HG02970 (cell line): Measurements from ENCODE around the gene LRRC18.

Experiments
- ATAC-seq: cut with Tn5 transposase; IDR thresholded peaks from one replicate; pipeline ENCODE4 v1.9.1; 2021; ENCODE audit warnings: mild to moderate bottlenecking, moderate library complexity, moderate number of reproducible peaks; ENCODE audit not compliant: unreplicated experiment, low FRiP score

The LRRC18 gene

DNA sequence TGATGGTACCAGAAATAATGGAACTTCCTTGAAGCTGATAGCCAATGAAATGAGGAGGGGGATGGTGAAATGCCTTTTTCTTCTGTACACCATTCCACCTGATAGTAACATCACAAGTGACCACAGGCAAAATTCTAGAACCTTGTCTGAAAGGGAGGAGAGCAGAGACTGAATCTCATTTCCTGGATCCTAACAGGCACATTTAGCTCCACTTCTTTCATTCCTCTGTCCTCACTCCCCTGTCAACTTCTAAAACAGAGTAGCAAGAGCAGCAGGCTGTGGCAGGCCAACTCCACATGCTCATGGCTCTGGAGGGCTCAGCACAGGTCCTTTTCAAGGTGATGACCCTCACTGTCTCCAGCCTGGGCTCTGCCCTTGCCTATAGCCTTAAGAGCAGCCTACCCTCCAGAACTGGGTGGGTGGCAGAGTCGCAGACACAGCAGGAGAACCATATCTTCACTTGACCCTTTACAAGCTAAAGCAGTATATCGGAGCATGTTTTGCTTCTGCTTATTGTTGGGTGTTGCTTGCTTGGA, at the start of gene LRRC18:
Gene LRRC18, minus strand, starts transcription at position 51 of the 536 bp plus-strand sequence. CDS start 25,685 bp downstream, outside the sequence.
- no peak for ATAC-seq

DNA sequence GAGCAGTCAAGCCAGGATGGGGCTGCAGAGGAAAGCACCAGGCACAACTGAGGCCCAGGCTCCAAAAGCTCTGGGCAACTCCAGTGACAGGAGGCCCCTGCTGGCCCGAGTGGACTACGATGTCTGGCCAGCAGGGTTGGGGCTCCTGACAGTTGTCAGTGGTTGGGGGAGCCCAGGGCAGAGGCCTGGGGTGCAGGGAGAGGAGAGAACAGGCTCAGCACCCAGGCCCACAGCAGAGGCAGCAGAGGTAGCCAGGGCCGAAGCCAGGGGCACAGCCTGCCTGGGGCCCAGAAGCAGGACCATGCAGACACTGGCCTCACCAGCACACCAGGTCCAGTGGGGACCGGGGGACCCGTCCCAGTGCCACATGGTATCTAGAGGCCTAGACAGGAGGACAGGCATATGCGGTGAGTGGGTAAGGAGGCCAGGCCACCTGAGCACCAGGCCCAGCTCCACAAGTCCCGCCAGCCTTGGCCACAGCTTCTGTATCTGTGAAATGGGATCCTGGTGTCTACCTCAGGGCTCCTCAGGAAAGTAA, 46.0 kb upstream of the LRRC18 start:
- ATAC-seq = no peak

DNA sequence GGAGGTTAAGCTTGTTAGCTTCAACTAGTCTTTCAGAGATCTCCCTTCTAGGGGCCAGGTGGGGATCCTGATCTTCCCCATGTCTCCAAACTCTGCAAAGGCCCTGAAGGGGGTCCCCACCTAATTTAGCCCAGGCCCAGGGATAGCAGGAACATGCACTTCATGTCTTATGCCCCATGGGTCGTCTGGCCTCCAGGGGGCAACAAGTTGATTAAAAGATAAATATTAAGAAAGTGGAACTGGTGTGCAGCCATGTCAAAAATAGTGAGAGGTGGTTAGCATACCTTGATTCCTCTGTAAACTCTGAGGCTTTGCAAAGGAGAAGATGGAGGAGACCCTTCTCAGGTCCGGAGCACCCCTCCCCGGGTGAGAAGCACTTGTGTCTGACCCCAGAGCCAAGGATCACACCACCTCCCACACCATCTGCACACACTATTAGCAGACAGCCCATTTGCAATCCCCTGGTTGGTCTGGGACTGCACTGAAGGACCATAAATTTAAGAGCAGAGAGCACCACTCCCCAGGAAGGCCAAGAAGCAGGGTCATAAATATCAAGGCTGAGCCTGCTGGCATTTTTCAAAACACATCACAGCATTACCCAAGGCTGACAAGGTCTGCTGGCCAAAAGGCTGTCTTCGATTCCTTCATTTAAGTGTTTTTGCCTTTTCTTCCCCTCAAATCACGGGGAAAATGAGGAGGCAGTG, 44.2 kb upstream of the LRRC18 start:
- no peak for ATAC-seq

DNA sequence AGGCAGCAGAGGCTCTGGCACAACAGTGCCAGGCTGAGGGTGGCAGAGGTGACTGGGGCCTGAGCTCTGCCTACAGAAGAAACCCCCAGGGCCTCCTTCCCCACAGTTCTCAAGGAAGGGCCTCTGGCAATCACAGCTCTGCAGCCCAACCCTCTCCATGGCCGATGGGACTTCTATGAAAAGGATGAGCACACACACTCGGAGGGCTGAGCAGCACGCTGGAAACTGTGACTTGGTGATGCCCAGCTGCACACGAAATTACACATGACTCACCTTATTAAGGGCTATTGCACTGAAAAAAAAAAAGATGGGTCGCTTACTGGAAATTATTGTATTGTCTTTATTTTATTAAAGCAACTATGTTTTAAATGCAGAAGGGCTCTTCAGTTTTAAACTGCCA, 42.9 kb upstream of the LRRC18 start:
- no peak for ATAC-seq

DNA sequence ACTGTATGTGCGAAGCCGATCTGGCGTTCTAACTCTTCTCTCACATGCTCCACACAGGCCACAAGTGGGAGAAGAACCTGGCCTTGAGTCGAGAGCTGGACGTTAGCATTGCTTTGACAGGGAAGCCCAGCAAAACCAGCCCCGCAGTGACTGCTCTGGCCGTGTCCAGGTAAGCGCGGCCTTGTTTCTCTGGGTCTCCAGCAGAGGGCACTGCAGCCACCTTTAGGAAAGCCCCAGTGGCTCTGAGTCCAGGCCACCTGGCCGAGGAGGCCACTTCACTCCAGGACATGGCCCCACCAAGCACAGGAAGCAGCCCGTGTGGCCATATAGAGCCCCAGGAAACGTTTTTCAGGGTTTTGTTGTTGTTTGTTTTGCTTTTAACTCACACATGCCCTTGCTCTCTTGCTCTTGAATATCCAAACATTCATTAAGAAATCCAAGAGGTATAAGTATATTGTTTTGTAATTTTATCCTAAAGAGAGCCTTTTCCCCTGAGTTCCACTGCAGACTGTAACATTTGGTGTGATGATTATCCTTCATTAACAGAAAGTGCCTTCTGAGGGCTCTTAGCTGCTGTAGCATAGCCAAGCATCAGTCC, 41.8 kb upstream of the LRRC18 start:
- no peak for ATAC-seq

DNA sequence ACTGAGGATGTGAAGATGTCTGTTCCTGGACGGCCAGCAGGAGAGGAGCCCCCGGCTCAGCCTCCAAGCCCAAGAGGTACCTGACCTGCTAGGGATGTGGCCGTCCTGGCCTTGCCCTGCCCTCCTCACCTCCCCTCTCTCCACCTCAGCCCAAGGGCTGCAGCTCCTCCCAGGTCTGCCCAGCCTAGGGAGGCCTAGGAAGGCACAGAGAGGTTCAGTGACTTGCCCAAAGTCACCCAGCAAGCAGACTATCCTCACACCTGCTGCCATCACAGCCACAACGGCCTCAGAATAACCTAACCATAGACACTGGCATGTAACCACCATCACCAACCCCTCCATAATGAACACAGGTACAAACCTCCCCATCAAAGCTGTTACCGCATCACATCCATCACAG, 38.7 kb upstream of the LRRC18 start:
- ATAC-seq = no peak

DNA sequence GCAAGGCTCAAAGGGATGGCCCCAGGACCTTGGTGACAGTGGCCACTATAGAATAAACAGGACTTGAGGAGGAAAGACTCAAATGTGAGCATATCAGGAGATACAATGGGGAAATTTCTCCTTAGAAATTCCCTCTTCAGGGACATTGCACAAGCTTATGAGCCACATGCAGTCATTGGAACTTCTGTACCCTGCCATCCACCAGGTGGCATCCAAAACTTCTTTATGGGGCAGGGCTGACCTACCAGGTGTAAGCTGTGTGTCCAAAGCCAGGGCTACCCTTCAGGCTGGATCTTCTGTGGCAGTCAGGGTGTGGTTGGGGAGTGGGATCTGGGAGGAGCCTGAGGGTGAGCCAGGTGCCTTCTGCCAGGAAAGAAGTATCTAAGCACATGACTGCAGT, 36.6 kb upstream of the LRRC18 start:
- no peak for ATAC-seq

DNA sequence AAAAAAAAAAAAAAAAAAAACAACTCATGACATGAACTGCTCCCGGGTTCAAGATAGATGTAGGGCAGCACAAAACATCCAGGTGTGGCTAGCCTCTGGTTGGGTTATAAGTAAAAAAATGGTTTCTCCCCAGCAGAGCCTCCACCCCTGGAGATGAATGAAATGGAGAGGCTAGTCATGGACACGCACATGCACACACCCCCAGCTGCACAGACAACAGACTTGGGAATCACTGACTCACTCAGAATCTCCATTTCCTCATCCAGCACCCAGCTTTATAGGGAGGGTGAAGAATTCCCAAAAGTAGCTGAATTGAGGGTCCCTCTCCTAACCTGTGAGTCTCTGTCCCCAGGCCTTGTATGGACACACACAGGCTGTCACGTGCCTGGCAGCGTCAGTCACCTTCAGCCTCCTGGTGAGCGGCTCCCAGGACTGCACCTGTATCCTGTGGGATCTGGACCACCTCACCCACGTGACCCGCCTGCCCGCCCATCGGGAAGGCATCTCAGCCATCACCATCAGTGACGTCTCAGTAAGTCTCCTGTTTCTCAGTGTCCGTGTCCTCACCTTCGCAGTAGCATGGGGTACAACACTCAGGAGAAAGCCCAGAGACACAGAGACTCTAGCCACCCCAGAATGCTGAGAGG, 35.0 kb upstream of the LRRC18 start:
- no peak for ATAC-seq

DNA sequence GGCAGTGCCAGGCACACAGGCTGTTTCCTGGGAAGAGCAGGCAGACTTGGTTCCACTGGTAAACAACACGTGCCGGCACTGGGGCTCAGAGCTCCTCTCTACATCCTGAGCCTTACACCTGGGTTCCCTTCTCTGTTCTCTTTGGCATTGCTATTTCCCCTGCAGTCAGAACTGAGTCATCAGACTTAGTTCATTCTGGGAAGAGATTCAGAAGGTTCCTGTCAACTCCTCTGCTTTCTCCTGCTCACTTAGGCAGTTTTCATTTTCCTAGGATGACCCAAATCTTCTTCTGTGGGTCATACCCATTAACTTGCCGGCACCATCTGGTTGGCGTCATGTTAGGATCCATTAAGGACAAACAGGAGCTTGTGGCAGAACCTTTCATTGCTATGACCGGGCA, 33.4 kb upstream of the LRRC18 start:
- no peak for ATAC-seq

DNA sequence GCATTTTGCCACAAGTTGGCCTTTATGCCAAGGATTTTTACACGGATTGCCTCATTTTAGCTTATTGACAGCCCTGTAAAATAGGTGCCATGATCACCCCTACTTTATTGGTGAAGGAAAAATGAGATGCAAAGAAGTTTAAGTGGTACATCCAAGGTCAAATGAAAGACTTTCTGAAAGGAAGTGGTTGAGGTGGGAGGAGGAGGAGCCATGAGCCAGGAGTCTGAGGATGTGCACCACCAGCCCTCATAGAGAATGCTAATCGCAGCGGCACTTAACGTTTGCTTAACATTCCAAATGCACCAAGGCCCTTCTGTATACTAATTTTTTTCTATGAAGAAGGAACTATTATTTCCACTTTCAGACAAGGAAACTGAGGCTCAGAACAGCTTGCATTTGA, 31.0 kb upstream of the LRRC18 start:
- no peak for ATAC-seq

DNA sequence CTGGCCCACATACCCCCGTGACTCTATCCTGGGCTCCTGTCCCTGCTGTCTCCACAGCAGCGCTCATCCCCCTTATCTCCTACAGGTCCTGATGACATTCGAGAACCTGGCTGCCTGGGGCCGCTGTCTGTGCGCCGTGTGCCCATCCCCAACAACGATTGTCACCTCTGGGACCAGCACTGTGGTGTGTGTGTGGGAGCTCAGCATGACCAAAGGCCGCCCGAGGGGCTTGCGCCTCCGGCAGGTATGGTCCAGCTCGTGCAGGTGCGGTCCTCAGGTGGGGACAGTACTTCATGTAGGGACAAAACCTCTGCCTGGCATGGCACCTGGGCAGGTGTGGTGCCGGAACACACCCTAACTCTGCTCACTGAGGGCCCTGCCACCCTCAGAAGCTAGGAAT, 30.4 kb upstream of the LRRC18 start:
- no peak for ATAC-seq

DNA sequence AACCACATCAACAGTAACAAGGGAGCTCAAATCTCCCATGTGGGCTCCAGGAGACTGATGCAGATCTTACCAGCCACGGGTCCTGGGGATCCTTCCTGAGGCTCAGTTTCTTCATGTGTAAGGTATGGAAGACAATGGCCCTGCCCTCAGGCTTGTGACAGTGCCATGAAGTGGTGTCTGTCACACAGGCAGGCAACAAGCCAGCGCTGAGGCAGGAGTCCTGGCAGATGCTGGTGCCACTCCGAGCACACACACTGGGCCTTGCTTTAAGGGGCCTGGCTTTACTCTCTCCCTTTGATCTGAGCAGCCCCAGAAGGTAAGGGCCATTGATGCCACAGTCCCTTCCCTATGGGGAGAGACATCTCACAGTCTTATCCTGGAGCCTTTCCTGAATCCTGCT, 28.4 kb upstream of the LRRC18 start:
- no peak for ATAC-seq

DNA sequence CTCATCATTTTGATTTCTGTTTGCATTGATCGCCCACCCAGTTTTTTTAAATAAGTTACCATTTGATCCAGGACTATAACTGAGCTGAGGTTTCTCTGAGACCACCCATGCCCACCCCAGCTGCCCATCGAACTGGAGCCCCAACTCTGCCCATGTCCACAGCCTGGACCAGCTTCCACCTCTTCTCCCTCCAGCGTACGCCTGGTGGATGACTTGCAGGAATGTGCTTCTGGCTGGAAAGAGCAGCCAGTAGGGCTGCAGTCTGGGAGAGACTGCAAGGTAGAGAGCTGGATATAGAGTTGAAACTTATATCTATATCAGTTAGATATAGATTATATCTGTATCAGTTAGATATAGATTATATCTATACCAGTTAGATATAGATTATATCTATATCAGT, 25.8 kb upstream of the LRRC18 start:
- ATAC-seq = no peak

DNA sequence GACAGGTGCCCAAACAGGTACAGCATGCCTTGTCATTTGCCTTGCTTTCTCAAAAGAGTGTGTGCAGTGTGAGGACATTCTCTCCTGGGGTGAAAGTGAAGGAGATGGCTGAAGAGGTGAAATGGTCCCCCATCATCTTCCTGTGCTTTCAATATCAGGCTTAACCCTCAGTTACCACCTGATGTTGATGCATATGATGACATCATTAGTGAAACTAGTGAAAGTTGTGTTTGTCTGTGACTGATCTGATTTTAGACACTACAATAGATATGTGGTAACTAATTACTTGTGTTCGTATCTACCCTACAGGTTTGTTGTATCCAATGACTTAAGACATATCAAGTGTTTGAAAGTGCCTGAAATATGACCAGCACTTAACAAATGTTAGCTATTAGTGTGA, 24.4 kb upstream of the LRRC18 start:
- ATAC-seq = no peak

DNA sequence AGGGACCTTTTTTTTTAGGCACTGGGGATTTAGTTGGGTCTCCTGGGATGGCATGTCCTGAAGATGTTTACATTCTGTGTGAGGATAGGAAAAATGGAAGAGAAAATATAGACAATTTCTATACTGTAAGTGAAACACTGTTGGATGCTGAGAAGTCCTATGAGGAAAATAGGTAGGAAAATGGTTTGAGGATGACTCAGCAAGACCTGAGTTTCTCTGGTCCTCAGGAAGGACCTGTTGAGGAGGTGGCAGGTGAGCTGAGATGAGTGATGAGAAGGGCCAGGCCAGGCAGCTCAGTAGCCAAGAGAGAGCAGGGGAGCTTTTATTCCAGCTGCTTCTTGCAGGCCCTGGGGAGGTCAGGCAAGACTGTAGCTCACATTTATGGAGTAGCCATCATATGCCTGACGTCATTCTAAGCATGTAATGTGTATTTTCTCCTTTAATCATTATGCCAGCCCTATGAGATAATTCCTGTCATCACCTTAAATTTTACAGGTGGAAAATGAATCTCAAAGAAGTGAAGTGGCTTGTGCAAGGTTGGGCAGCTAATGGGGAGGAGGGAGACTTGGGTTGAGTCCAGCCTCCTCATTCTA, 19.1 kb upstream of the LRRC18 start:
- no peak for ATAC-seq

DNA sequence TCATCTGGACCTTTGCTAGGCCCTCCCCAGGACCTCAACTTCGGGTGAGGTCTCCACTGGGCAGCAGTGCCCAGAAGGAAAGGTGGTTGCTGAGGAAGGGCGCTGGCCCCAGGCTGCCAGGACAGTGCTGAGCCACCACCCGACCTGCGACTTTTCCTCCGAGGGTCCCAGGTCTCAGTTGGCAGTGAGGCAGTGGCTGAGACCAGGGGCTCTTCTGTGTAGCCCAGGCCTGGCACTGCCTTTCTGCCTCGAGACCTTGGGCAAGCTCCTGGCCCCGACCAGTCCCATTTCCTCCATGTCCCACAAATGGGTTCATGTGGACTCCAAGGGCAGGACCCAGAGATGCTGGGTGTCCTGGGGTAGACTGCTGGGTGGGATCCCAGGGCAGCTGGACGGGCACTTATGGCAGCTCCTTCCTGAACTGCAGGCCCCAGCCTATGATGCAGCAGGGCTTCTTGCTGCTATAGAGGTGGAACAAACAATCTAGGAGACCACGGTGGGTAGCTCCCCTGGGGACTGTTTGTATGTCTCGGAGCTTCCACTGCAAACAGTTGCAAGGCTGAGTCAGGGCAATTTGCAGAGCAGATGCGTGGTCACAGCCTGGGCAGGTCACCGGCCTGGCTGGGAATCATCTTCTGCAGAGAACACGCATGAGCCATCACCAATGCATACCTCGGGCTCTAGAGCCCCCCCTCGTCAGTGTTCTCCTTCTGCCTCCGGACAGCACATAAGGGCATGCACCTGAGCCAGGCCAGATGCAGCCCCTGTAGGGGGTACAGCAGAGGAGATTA, 17.9 kb upstream of the LRRC18 start:
- no peak for ATAC-seq

DNA sequence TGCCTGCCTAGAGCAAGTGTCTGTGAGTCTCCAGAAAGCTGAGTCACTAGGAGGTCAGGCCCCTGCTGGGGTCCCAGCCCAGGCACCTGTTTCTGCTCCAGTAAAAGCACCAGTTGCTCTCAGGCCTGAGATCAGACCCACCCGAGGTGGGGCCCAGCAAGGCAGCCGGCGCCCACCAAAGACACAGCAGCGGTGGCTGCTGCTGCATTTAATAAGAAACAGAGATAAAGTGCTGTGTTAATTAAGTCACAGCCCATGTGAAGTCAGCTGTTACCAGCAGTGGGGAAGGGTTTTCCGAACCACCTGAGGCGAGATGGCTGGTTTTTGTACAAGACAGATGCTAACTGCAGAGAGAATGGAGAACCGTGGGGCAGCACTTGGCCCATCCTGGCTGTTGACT, 12.1 kb upstream of the LRRC18 start:
- no peak for ATAC-seq

DNA sequence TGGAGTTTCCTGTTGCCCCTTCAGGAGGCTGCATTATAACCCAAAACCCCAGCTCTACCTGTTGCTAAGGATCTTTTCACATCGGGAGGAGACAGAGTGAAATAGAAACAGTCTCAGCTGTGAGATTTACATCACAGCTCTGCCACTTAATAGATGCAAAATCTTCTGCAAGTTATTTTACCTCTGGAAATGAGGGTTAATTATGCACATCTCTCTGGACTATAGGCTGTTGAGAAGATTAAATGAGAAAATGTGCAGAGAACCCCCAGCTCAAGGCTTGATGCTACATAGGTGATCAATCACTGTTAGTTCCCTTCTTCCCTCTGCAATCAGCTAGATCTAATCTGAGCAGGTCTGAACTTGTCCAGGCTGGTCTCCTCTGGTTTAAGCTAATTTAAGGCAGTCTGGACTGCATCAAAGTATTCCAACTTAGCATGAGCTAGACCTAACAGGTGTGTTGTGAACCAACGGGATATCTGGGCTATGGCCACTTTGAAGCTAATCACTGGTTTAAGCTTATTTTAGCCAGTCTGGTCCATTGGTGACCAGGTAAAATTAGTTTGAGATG, 8.9 kb upstream of the LRRC18 start:
- no peak for ATAC-seq

DNA sequence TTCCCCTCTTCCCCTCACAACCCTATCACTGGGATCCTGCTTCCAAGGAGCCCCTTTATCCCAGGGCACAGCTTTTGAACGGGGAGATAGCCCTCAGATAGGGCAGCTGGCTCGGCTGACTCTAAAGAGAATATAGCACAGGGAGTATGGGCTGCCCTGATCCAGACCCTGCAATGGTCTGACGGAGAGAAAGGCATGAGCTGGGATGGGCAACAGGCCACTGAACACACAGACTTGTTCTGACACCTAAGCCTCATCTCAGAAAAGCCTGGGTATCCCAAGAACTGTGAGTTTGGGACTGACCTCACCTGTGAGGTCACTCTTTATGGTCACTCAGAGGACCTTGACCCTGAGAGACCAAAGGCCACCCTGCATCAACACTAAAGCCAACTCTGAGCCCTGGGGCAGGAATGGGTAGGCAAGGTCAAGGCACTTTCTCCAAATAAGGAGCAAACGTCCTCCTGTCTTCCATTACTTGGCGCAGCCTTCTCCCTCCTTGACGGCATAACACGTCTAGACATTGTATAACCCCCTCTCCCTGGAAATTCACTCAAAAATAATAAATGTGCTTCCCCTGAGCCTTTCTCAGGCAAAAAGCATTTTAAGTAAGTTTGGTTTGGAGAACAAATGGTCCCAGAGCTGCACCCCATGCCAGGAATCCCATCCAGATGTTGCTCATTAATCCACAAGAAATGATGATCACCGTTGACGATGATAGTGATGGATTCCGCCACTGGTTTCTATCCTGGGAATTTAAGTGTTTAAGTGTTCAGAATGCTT, 8.2 kb upstream of the LRRC18 start:
- ATAC-seq = no peak
